ENCODE data around the gene ILF2.

Gene ILF2

DNA sequence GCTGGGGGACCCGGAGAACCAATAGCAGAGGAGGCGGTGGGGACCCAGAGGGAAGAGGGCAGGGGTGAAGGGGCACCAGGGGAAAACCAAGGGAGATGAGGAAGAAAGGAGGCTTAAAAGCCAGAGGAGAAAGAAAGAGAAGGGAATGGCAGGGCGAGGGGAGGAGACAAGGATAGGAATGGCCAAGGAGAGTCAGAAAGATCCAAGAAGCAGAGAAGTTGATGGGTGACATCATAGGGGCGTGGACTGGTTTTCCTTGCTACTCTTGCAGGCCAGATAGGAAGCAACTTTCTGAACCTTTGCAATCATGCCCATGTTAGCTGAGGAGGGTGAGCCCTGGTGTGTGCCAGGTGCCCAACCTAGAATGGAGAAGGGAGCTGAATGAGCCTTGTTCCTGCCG is 13.1 kb upstream of the ILF2 start:
- H3K4me3 ChIP-seq (ENCODE audit: low read depth, low read length), result no peak overlapping the region
- H3K27me3 ChIP-seq (ENCODE audit: insufficient read depth, low read depth, severe bottlenecking), result peaks cover 33% of the 10 kb centered on the region
- TF ChIP-seq, protein P1, sequence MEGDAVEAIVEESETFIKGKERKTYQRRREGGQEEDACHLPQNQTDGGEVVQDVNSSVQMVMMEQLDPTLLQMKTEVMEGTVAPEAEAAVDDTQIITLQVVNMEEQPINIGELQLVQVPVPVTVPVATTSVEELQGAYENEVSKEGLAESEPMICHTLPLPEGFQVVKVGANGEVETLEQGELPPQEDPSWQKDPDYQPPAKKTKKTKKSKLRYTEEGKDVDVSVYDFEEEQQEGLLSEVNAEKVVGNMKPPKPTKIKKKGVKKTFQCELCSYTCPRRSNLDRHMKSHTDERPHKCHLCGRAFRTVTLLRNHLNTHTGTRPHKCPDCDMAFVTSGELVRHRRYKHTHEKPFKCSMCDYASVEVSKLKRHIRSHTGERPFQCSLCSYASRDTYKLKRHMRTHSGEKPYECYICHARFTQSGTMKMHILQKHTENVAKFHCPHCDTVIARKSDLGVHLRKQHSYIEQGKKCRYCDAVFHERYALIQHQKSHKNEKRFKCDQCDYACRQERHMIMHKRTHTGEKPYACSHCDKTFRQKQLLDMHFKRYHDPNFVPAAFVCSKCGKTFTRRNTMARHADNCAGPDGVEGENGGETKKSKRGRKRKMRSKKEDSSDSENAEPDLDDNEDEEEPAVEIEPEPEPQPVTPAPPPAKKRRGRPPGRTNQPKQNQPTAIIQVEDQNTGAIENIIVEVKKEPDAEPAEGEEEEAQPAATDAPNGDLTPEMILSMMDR (IDR thresholded peaks at IDR 0.05; ENCODE audit: low read depth, low read length), result no peak

DNA sequence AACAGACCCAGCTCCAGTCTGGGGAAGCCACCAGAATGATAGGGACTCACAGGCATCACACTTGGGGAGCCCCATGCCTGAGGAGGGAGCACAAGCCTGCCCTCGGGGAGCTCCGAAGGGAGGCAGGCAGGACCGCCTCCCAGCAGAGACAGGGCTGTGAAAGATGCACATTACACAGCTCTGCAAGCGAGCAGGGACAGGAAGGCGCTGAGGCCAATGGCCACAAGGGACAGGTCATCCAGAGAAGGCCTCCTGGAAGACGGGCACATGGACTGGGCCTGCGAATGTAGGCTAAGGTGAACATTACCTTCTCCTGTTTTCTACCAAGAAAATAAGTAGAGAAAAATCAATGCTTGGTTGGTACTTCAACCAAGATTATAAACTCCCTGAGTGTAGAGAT is 11.9 kb upstream of the ILF2 start:
- Histone ChIP-seq H3K9me3 (ENCODE audit: severe bottlenecking) (no peaks in the 10 kb centered on the region), H3K27ac (no peak overlapping the region), H3K27me3 (ENCODE audit: insufficient read depth, low read depth, severe bottlenecking) (peaks cover 44% of the 10 kb centered on the region), H3K4me3 (ENCODE audit: low read depth, low read length) (no peak overlapping the region), H3K36me3 (no peaks in the 10 kb centered on the region)
- TF ChIP-seq, protein P1 (IDR thresholded peaks at IDR 0.05; ENCODE audit: low read depth, low read length), result no peak
- no peak for DNase-seq

More for the DNA sequence above, 13.1 kb upstream of the ILF2 start:
- DNase-seq, result no peak
- no peak overlapping the region for H3K27ac ChIP-seq
- H3K9me3 ChIP-seq (ENCODE audit: severe bottlenecking), result no peaks in the 10 kb centered on the region
- H3K36me3 ChIP-seq, result no peaks in the 10 kb centered on the region

DNA sequence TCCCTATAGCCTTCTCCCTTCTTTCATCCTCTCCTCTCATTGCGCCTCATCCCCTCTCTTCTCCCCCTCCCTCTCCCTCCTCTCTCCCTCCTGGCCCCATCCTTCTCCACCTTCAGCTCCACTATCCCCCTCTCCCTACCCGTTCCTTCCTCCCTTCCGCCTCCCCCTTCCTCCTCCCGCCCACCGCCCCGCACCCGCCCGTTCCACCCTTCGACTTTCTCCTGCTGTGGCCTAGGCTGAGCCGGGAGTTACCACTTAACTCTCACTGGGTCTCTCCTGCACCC is 9.3 kb upstream of the ILF2 start:
- Histone ChIP-seq H3K27ac (no peak overlapping the region), H3K9me3 (ENCODE audit: severe bottlenecking) (no peaks in the 10 kb centered on the region), H3K27me3 (ENCODE audit: insufficient read depth, low read depth, severe bottlenecking) (peaks cover 44% of the 10 kb centered on the region), H3K4me3 (ENCODE audit: low read depth, low read length) (no peak overlapping the region), H3K36me3 (no peaks in the 10 kb centered on the region)
- no peak for DNase-seq
- TF ChIP-seq, protein P1 (IDR thresholded peaks at IDR 0.05; ENCODE audit: low read depth, low read length), result no peak

DNA sequence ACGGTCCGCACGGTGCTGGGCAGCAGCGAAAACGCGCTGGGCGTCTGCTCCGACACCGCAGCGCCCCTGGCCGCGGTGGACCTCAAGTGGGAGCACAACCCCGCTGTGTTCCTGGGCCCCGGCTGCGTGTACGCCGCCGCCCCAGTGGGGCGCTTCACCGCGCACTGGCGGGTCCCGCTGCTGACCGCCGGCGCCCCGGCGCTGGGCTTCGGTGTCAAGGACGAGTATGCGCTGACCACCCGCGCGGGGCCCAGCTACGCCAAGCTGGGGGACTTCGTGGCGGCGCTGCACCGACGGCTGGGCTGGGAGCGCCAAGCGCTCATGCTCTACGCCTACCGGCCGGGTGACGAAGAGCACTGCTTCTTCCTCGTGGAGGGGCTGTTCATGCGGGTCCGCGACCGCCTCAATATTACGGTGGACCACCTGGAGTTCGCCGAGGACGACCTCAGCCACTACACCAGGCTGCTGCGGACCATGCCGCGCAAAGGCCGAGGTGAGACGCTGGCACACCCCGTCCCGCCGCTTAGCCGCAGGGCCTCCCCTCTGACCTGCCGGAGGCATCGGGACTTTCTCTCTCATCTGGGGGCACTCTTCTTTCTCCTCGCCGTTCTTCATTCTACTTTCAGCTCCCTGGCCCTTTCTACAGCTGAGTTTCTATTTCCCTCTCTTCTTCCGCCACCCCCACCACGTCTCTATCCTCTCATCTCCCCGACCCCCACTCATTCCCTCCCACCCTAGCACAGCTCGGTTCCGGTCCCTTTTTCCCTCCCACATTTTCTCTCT is 8.7 kb upstream of the ILF2 start:
- no peaks in the 10 kb centered on the region for H3K36me3 ChIP-seq
- H3K27ac ChIP-seq, result no peak overlapping the region
- H3K4me3 ChIP-seq (ENCODE audit: low read depth, low read length), result peak overlapping the region; percentile 53
- H3K9me3 ChIP-seq (ENCODE audit: severe bottlenecking), result no peaks in the 10 kb centered on the region
- peaks cover 44% of the 10 kb centered on the region for H3K27me3 ChIP-seq (ENCODE audit: insufficient read depth, low read depth, severe bottlenecking)
- TF ChIP-seq, protein P1 (IDR thresholded peaks at IDR 0.05; ENCODE audit: low read depth, low read length), result peak; percentile 60
- DNase-seq, result peak; percentile 72

DNA sequence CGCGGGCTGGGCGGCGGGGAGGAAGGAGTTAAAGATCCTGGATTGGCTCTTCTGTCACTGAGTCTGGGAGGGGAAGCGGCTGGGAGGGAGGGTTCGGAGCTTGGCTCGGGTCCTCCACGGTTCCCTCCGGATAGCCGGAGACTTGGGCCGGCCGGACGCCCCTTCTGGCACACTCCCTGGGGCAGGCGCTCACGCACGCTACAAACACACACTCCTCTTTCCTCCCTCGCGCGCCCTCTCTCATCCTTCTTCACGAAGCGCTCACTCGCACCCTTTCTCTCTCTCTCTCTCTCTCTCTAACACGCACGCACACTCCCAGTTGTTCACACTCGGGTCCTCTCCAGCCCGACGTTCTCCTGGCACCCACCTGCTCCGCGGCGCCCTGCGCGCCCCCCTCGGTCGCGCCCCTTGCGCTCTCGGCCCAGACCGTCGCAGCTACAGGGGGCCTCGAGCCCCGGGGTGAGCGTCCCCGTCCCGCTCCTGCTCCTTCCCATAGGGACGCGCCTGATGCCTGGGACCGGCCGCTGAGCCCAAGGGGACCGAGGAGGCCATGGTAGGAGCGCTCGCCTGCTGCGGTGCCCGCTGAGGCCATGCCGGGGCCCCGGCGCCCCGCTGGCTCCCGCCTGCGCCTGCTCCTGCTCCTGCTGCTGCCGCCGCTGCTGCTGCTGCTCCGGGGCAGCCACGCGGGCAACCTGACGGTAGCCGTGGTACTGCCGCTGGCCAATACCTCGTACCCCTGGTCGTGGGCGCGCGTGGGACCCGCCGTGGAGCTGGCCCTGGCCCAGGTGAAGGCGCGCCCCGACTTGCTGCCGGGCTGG is 7.9 kb upstream of the ILF2 start, which contains the start of gene NPR1:
NPR1 (plus strand) TSS at position 170 of the 818 bp plus-strand sequence; CDS start at position 591, 421 bp downstream.
- Histone ChIP-seq H3K9me3 (ENCODE audit: severe bottlenecking) (no peaks in the 10 kb centered on the region), H3K27me3 (ENCODE audit: insufficient read depth, low read depth, severe bottlenecking) (peaks cover 44% of the 10 kb centered on the region), H3K4me3 (ENCODE audit: low read depth, low read length) (peak within 1 kb of the TSS; percentile 53), H3K27ac (no peak within 1 kb of the TSS), H3K36me3 (no peaks in the 10 kb centered on the region)
- TF ChIP-seq, protein P1 (IDR thresholded peaks at IDR 0.05; ENCODE audit: low read depth, low read length), result 0 out of 2 replicates have a peak, but pooled peaks have one; percentile 29
- DNase-seq, result peak; percentile 74

All from WERI-Rb-1 (cell line).